K562 (cell line): ENCODE measurements around the gene CRIP3. TPM values are rescaled to one million over a fixed set of nuclear protein-coding genes. Genes with fewer than 3 reads are reported as not detected.

ENCODE experiments used
- ATAC-seq: fragments of 200-7000 bp; cut with Tn5 transposase; 3 replicates; pipeline ENCODE4 v1.9.1; 2020; ENCODE audit warnings: moderate library complexity
- BruUV-seq: library from RNA; stranded (reverse); fragments of 400-500 nt; replicated peaks from 2 replicates; lab custom pipeline; 2021; lab: Mats Ljungman, UMichigan
- CTCF ChIA-PET: fragments of 300-600 bp; formaldehyde crosslinking; extraction: SDS; loops from one replicate; lab custom pipeline; 2021; ENCODE audit warnings: low intra/inter-chr PET ratio; lab: Yijun Ruan, JAX
- POLR2A ChIA-PET: fragments of 300-600, 350-650 bp; sonication (Branson Sonifier 250); formaldehyde crosslinking; extraction: SDS; loops from one replicate; lab custom pipeline; 2021; ENCODE audit warnings: antibody characterized with exemption, inconsistent platforms; lab: Yijun Ruan, JAX
- DNase-seq, 4 experiments: peaks; one replicate each; pipeline versions ENCODE4 v3.0.0 to v3.0.0-alpha.2; 2011 to 2018; ENCODE audit warnings: low spot score in 3 of 4, mixed read lengths in 3 of 4; ENCODE audit errors: extremely low read depth in 1 of 4
- FAIRE-seq: peaks from 2 replicates; lab custom pipeline; 2011; peaks lifted over from hg19 to GRCh38; lab: Jason Lieb, UNC
- H2AFZ ChIP-seq: 2 replicates; pipeline ENCODE4 v1.6.0; 2011; ENCODE audit warnings: low read depth, low read length, control low read depth, inconsistent platforms
- H3K27ac ChIP-seq: fragments of 200-600 bp; 3 replicates; pipeline ENCODE4 v1.8.0; 2011; ENCODE audit warnings: low read depth, mild to moderate bottlenecking, control low read depth, inconsistent platforms, low read length, moderate library complexity, mixed read lengths; ENCODE audit errors: extremely low read depth
- H3K27me3 ChIP-seq, 2 experiments: fragments of 300-600 bp in 1 of 2; 2 replicates in 1 of 2; 3 replicates in 1 of 2; pipeline versions ENCODE4 v1.6.0 to v1.8.0; 2011; ENCODE audit warnings: inconsistent platforms in 2 of 2, low read length in 2 of 2, mild to moderate bottlenecking in 1 of 2, mixed read lengths in 1 of 2, moderate library complexity in 1 of 2; ENCODE audit not compliant: control insufficient read depth in 2 of 2, insufficient read depth in 2 of 2
- H3K36me3 ChIP-seq: fragments of 300-600 bp; 3 replicates; pipeline ENCODE4 v1.8.0; 2011; ENCODE audit warnings: mild to moderate bottlenecking, low read length, inconsistent platforms; ENCODE audit not compliant: control insufficient read depth, insufficient read depth
- H3K4me1 ChIP-seq, 2 experiments: fragments of 200-600 bp in 1 of 2; replicated peaks in 1 of 2; 2 replicates in 1 of 2; 3 replicates in 1 of 2; pipeline versions ENCODE4 v1.5.1 to v1.8.0; 2011; ENCODE audit warnings: inconsistent platforms in 2 of 2, low read length in 2 of 2, mild to moderate bottlenecking in 1 of 2, mixed read lengths in 1 of 2, moderate library complexity in 1 of 2; ENCODE audit not compliant: control insufficient read depth in 2 of 2, insufficient read depth in 2 of 2
- H3K4me2 ChIP-seq: 2 replicates; pipeline ENCODE4 v1.6.1; 2011; ENCODE audit warnings: low read length, control low read depth, inconsistent platforms, mixed read lengths; ENCODE audit not compliant: insufficient read depth
- H3K4me3 ChIP-seq: fragments of 200-600 bp; sonication (generic), shearing (Covaris generic); 2 replicates; pipeline ENCODE4 v1.5.1; 2016; ENCODE audit warnings: control low read depth, inconsistent platforms
- H3K79me2 ChIP-seq: fragments of 200-600 bp; 3 replicates; pipeline ENCODE4 v1.8.0; 2011; ENCODE audit warnings: low read length, inconsistent platforms; ENCODE audit not compliant: control insufficient read depth, insufficient read depth
- H3K9ac ChIP-seq, 2 experiments: 2 replicates each; pipeline versions ENCODE4 v1.6.0 to v1.6.1; 2011; ENCODE audit warnings: low read depth in 2 of 2, low read length in 2 of 2, control low read depth in 1 of 2, inconsistent platforms in 1 of 2, mild to moderate bottlenecking in 1 of 2, mixed read lengths in 1 of 2; ENCODE audit not compliant: insufficient read depth in 1 of 2
- H3K9me1 ChIP-seq: one replicate; pipeline ENCODE4 v1.6.0; 2011; ENCODE audit warnings: inconsistent platforms, mild to moderate bottlenecking, low read length, moderate library complexity; ENCODE audit not compliant: control insufficient read depth, insufficient read depth
- H3K9me3 ChIP-seq: replicated peaks from 2 replicates; pipeline ENCODE4 v1.5.1; 2011; ENCODE audit warnings: low read depth, low read length, inconsistent platforms; ENCODE audit not compliant: control insufficient read depth, insufficient read depth
- H4K20me1 ChIP-seq: replicated peaks from 2 replicates; pipeline ENCODE4 v1.6.1; 2011; ENCODE audit warnings: low read length, inconsistent platforms, mixed read lengths; ENCODE audit not compliant: control insufficient read depth, insufficient read depth
- CREBBP ChIP-seq: IDR thresholded peaks from one replicate; pipeline ENCODE4 v1.6.1; 2012; ENCODE audit warnings: low read depth, mild to moderate bottlenecking, control low read depth, inconsistent platforms, low read length
- DMBX1 ChIP-seq: fragments of 250-450 bp; sonication (Bioruptor Pico); IDR thresholded peaks from 2 replicates; pipeline ENCODE4 v1.8.0; 2022; ENCODE audit warnings: inconsistent platforms, mild to moderate bottlenecking, moderate library complexity, borderline replicate concordance
- GABPA ChIP-seq: fragments of 200-800 bp; sonication (Bioruptor generic); conservative IDR thresholded peaks from 2 replicates; pipeline ENCODE4 v1.6.1; 2016; ENCODE audit warnings: low read depth, missing genetic modification characterization, missing compliant biosample characterization
- JUND ChIP-seq, 2 experiments: IDR thresholded peaks; 2 replicates in 1 of 2; 3 replicates in 1 of 2; pipeline ENCODE4 v1.6.1; 2011; ENCODE audit warnings: borderline replicate concordance in 2 of 2, low read depth in 2 of 2, low read length in 2 of 2, improper control_type of control experiment in 1 of 2, missing biosample characterization in 1 of 2, missing genetic modification characterization in 1 of 2, missing genetic modification reagents in 1 of 2
- NR2C1 ChIP-seq, 2 experiments: fragments of 450-650 bp; IDR thresholded peaks; 2 replicates each; pipeline ENCODE4 v1.6.1; 2017; ENCODE audit warnings: mild to moderate bottlenecking in 2 of 2, antibody characterized with exemption in 1 of 2, inconsistent platforms in 1 of 2, missing compliant biosample characterization in 1 of 2, missing genetic modification characterization in 1 of 2
- RBM17 ChIP-seq: fragments of 200-400 bp; formaldehyde crosslinking; IDR thresholded peaks from 2 replicates; pipeline ENCODE4 v1.6.1; 2017; ENCODE audit warnings: low read depth, mild to moderate bottlenecking, low read length, borderline replicate concordance
- SIN3B ChIP-seq: fragments of 450-650 bp; IDR thresholded peaks from 2 replicates; pipeline ENCODE4 v1.6.1; 2017; ENCODE audit warnings: low read depth, mild to moderate bottlenecking, moderate library complexity
- SP2 ChIP-seq: IDR thresholded peaks from 2 replicates; pipeline ENCODE4 v1.6.1; 2011; ENCODE audit warnings: mild to moderate bottlenecking, low read depth, low read length, moderate library complexity; ENCODE audit not compliant: poor library complexity, severe bottlenecking; ENCODE audit errors: extremely low read depth
- ZEB2 ChIP-seq: fragments of 450-650 bp; IDR thresholded peaks from 2 replicates; pipeline ENCODE4 v1.6.1; 2016
- ZNF24 ChIP-seq: fragments of 450-650 bp; IDR thresholded peaks from 2 replicates; pipeline ENCODE4 v1.6.1; 2016
- ZNF655 ChIP-seq: fragments of 250-450 bp; sonication (Bioruptor Pico); IDR thresholded peaks from 2 replicates; pipeline ENCODE4 v1.5.0; 2021
- WGBS: fragments of 100-300 bp; shearing (Covaris generic); methylation state at CpG from one replicate; pipeline ENCODE4 v1.1.6; 2016; ENCODE audit warnings: low coverage, mixed read lengths; ENCODE audit not compliant: insufficient coverage; ENCODE audit errors: missing lambda C conversion rate; 5-methylcytosine and 5-hydroxymethylcytosine counted together
- in situ Hi-C: fragments of 300-500 bp; cut with MboI; formaldehyde crosslinking; loops from 4 replicates; pipeline ENCODE4 v1.15.0; 2018; ENCODE audit warnings: inconsistent platforms, mixed read lengths
- intact Hi-C: fragments of 100-400 bp; cut with micrococcal nuclease; formaldehyde crosslinking; loops from 2 replicates; pipeline ENCODE4 v1.14.2; 2022
- polyA plus RNA-seq, 8 experiments: library from polyadenylated mRNA; depleted of rRNA in 4 of 8; stranded (reverse) in 5 of 8; unstranded in 3 of 8; fragments of >200 nt; fragmentation: Nextera tagmentation in 2 of 8; fragmentation: Illumina TruSeq in 1 of 8; extraction: Ambion mirVana in 2 of 8; extraction: Trizol in 1 of 8; gene quantifications; 2 replicates each; pipeline versions ENCODE4 v1.2.1 to v1.2.3, GENCODE V29; 2011 to 2014; ENCODE audit warnings: inconsistent platforms in 1 of 8, missing spikeins in 1 of 8
- total RNA-seq, 7 experiments: library from RNA; depleted of rRNA in 6 of 7; stranded (reverse); fragments of >200 nt in 6 of 7; fragmentation: Illumina TruSeq in 2 of 7; extraction: Trizol in 2 of 7; gene quantifications; 2 replicates each; pipeline versions ENCODE4 v1.2.1 to v1.2.3, GENCODE V29; 2011 to 2021; ENCODE audit warnings: low replicate concordance in 1 of 7

CRIP3 gene
- total and polyA plus RNA-seq, 9 of the 15 experiments (the other 6 are each of a cell fraction or from before 2014, with no cell fraction given): 0.36 to 2.1 (median 0.87) TPM

- Histone ChIP-seq H3K9me3 (no peaks in the 10 kb centered on the region), H3K36me3 (no peaks in the 10 kb centered on the region), H4K20me1 (0 out of 2 replicates have a peak, but pooled peaks cover 6% of the 10 kb centered on the region), H3K4me2 (no peak overlapping the region), H3K4me1 (peaks cover 4 to 35% of the 10 kb centered on the region in 2 experiments; a peak in 4 of 5 replicates), H3K27me3 (peaks cover 25 to 66% of the 10 kb centered on the region in 2 experiments), H2AFZ (no peak overlapping the region), H3K4me3 (no peak overlapping the region), H3K9ac (no peak overlapping the region), H3K79me2 (no peaks in the 10 kb centered on the region), H3K9me1 (no peaks in the 10 kb centered on the region), H3K27ac (no peak overlapping the region)
- no peak for ATAC-seq
- ChIA-PET CTCF (interaction anchor here (0.7 kb wide), 1 partner anchor 14 kb away, joined by 3 read pairs; no protein-coding TSS in a partner anchor), POLR2A (interaction anchor here (0.5 to 0.6 kb wide), 2 partner anchors 13 to 344 kb away, joined by 3 read pairs; no protein-coding TSS in a partner anchor)
- in situ Hi-C loops: loop anchor here (5.0 kb wide), 1 partner anchor 58 kb away; no protein-coding TSS in a partner anchor
- FAIRE-seq: no peak
- intact Hi-C loops: no loop called here
- DNase-seq: no peak
- WGBS: 2% methylated on average over 9 of the region's 10 CpGs
- no TSS peak for BruUV-seq
- no peak for TF ChIP-seq ZNF24
- no peak for TF ChIP-seq CREBBP
Observed at GRCh38 chr6:43274127-43274915, 34.3 kb downstream of the CRIP3 start.

DNA sequence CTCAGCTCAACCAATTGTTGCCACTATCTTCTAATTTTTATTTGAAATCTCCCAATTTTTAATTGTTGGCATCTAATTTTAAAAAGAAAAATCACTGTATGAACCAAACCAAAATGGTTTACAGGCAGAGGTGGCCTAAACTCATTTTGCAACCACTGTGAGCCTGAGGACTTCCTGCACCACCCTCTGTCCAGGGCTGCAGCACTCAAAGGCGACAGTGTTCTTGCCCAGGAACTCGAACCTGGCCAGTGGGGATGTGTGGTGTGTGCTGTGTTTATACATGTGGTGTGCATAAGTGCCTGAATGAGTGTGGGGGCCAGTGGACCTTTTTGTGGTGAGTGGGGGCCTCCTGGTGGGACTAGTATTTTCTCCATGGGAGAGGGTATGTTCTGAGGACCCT is 34.9 kb downstream of the CRIP3 start:
- FAIRE-seq: no peak
- in situ Hi-C loops: loop anchor here (5.0 kb wide), 1 partner anchor 59 kb away; no protein-coding TSS in a partner anchor
- peaks cover 25 to 60% of the 10 kb centered on the region in 2 experiments for H3K27me3 ChIP-seq

More for the DNA sequence above, 34.9 kb downstream of the CRIP3 start:
- 0 out of 2 replicates have a peak, but pooled peaks cover 6% of the 10 kb centered on the region for H4K20me1 ChIP-seq
- 0% methylated on average over 2 of the region's 2 CpGs for WGBS
- ATAC-seq: no peak
- H3K4me1 ChIP-seq: peaks cover 10 to 40% of the 10 kb centered on the region in 2 experiments
- H3K9me1 ChIP-seq: no peaks in the 10 kb centered on the region
- H2AFZ ChIP-seq: no peak overlapping the region
- H3K9me3 ChIP-seq: no peaks in the 10 kb centered on the region
- no TSS peak for BruUV-seq
- no peak overlapping the region for H3K4me3 ChIP-seq
- H3K79me2 ChIP-seq: no peaks in the 10 kb centered on the region
- no peak overlapping the region for H3K9ac ChIP-seq
- CTCF ChIA-PET: interaction anchor here (0.7 kb wide), 1 partner anchor 15 kb away, joined by 3 read pairs; no protein-coding TSS in a partner anchor
- H3K4me2 ChIP-seq: no peak overlapping the region
- no peaks in the 10 kb centered on the region for H3K36me3 ChIP-seq
- TF ChIP-seq SP2 (no peak), ZNF655 (CRISPR knock-in tag) (no peak), JUND (IDR thresholded peaks at IDR 0.05; ENCODE audit: borderline replicate concordance, low read depth, low read length) (no peak), JUND (tag; IDR thresholded peaks at IDR 0.05; ENCODE audit: borderline replicate concordance, low read depth, low read length) (no peak), NR2C1 (IDR thresholded peaks at IDR 0.05) (no peak), NR2C1 (tag; IDR thresholded peaks at IDR 0.05) (no peak), RBM17 (no peak), DMBX1 (no peak), GABPA (tag) (no peak), SIN3B (no peak), ZEB2 (no peak)
- TF ChIP-seq, all 486 proteins: peak for 0
- DNase-seq: no peak
- POLR2A ChIA-PET: interaction anchor here (0.5 to 1.2 kb wide), 4 partner anchors 13 to 344 kb away, joined by 3 read pairs; no protein-coding TSS in a partner anchor
- intact Hi-C loops: no loop called here
- no peak overlapping the region for H3K27ac ChIP-seq
